Endothelial cell of umbilical vein (primary cell): ENCODE results near the gene CNNM3. TPM values are rescaled to one million over a fixed set of nuclear protein-coding genes. Genes with fewer than 3 reads are reported as not detected.

ENCODE experiments used
- BruUV-seq: library from RNA; stranded (reverse); fragments of 400-500 nt; replicated peaks from 2 replicates; lab custom pipeline; 2021; lab: Mats Ljungman, UMichigan
- CTCF ChIA-PET: fragments of 300-600, 350-600 bp; sonication (Branson Sonifier 250); formaldehyde crosslinking; loops from one replicate; lab custom pipeline; 2021; ENCODE audit warnings: antibody characterized with exemption, inconsistent platforms; lab: Charles Lee
- POLR2A ChIA-PET: fragments of 300-600, 350-600 bp; sonication (Branson Sonifier 250); formaldehyde crosslinking; loops from one replicate; lab custom pipeline; 2021; ENCODE audit warnings: antibody characterized with exemption, inconsistent platforms; lab: Charles Lee
- DNase-seq: peaks from one replicate; pipeline ENCODE4 v3.0.0-alpha.2; 2011; ENCODE audit warnings: low read depth, low spot score
- FAIRE-seq: peaks from 2 replicates; lab custom pipeline; 2011; peaks lifted over from hg19 to GRCh38; lab: Jason Lieb, UNC
- H2AFZ ChIP-seq: 2 replicates; pipeline ENCODE4 v1.6.0; 2012; ENCODE audit warnings: low read depth, low read length, control low read depth, inconsistent platforms
- H3K27ac ChIP-seq: 2 replicates; pipeline ENCODE4 v1.5.1; 2011; ENCODE audit warnings: low read depth, mild to moderate bottlenecking, control low read depth, low read length, moderate library complexity; ENCODE audit not compliant: insufficient read depth
- H3K27me3 ChIP-seq, 2 experiments: 2 replicates each; pipeline versions ENCODE4 v1.6.0 to v1.6.1; 2011; ENCODE audit warnings: low read length in 2 of 2, mixed read lengths in 1 of 2; ENCODE audit not compliant: control insufficient read depth in 2 of 2, insufficient read depth in 2 of 2
- H3K36me3 ChIP-seq, 2 experiments: 2 replicates in 1 of 2; 3 replicates in 1 of 2; pipeline ENCODE4 v1.5.1; 2011; ENCODE audit warnings: low read length in 2 of 2, mild to moderate bottlenecking in 1 of 2, moderate library complexity in 1 of 2; ENCODE audit not compliant: control insufficient read depth in 2 of 2, insufficient read depth in 2 of 2; ENCODE audit errors: extremely low read depth in 1 of 2
- H3K4me1 ChIP-seq: 3 replicates; pipeline ENCODE4 v1.5.1; 2011; ENCODE audit warnings: mild to moderate bottlenecking, low read length; ENCODE audit not compliant: control insufficient read depth, insufficient read depth; ENCODE audit errors: extremely low read depth
- H3K4me2 ChIP-seq: 2 replicates; pipeline ENCODE4 v1.6.1; 2011; ENCODE audit warnings: low read length, control low read depth, mixed read lengths; ENCODE audit not compliant: insufficient read depth
- H3K4me3 ChIP-seq, 3 experiments: fragments of 200-600 bp in 1 of 3; sonication (generic), shearing (Covaris generic) in 1 of 3; replicated peaks in 1 of 3; 2 replicates each; pipeline ENCODE4 v1.5.1; 2011 to 2016; ENCODE audit warnings: control low read depth in 3 of 3, low read length in 3 of 3, mild to moderate bottlenecking in 2 of 3, inconsistent platforms in 1 of 3, low read depth in 1 of 3, moderate library complexity in 1 of 3; ENCODE audit not compliant: insufficient read depth in 1 of 3
- H3K79me2 ChIP-seq: 2 replicates; pipeline ENCODE4 v1.6.0; 2012; ENCODE audit warnings: low read length, inconsistent platforms; ENCODE audit not compliant: control insufficient read depth, insufficient read depth
- H3K9ac ChIP-seq: replicated peaks from 2 replicates; pipeline ENCODE3; 2011; ENCODE audit warnings: low read length, control low read depth; ENCODE audit not compliant: insufficient read depth; ENCODE audit errors: extremely low read depth
- H3K9me1 ChIP-seq: replicated peaks from 3 replicates; pipeline ENCODE4 v1.6.0; 2011; ENCODE audit warnings: mild to moderate bottlenecking, low read length; ENCODE audit not compliant: control insufficient read depth, insufficient read depth; ENCODE audit errors: extremely low read depth
- H3K9me3 ChIP-seq: replicated peaks from 2 replicates; pipeline ENCODE4 v1.5.1; 2012; ENCODE audit warnings: low read length, inconsistent platforms; ENCODE audit not compliant: control insufficient read depth, insufficient read depth
- H4K20me1 ChIP-seq: replicated peaks from 2 replicates; pipeline ENCODE3; 2011; ENCODE audit warnings: mild to moderate bottlenecking, low read length; ENCODE audit not compliant: control insufficient read depth, insufficient read depth; ENCODE audit errors: extremely low read depth
- EZH2 ChIP-seq: IDR thresholded peaks from 2 replicates; pipeline ENCODE4 v1.6.1; 2012; ENCODE audit warnings: borderline replicate concordance, low read depth, mild to moderate bottlenecking, moderate library complexity, low read length, inconsistent platforms; ENCODE audit not compliant: severe bottlenecking
- FOS ChIP-seq: IDR thresholded peaks from 2 replicates; pipeline ENCODE4 v1.6.1; 2011; ENCODE audit warnings: mild to moderate bottlenecking, low read length, moderate library complexity, borderline replicate concordance; ENCODE audit not compliant: insufficient read depth
- GATA2 ChIP-seq: IDR thresholded peaks from 2 replicates; pipeline ENCODE4 v1.7.0; 2011; ENCODE audit warnings: low read depth, mild to moderate bottlenecking, moderate library complexity, mixed read lengths, low read length; ENCODE audit not compliant: insufficient read length, insufficient read depth
- JUN ChIP-seq: IDR thresholded peaks from 2 replicates; pipeline ENCODE4 v1.6.1; 2011; ENCODE audit warnings: borderline replicate concordance, low read depth; ENCODE audit not compliant: insufficient read length, insufficient read depth
- MYC ChIP-seq: IDR thresholded peaks from one replicate; pipeline ENCODE4 v1.6.1; 2011; ENCODE audit warnings: mild to moderate bottlenecking, low read depth, low read length
- POLR2A ChIP-seq: IDR thresholded peaks from 2 replicates; pipeline ENCODE4 v1.6.1; 2012; ENCODE audit warnings: low read depth, mild to moderate bottlenecking, control low read depth, low read length
- POLR2AphosphoS5 ChIP-seq: IDR thresholded peaks from 2 replicates; pipeline ENCODE4 v1.6.1; 2012; ENCODE audit warnings: low read depth, mild to moderate bottlenecking, control low read depth, low read length, moderate library complexity; ENCODE audit not compliant: insufficient read depth
- dilution Hi-C: fragments of 300-500 bp; cut with MboI; formaldehyde crosslinking; loops from one replicate; pipeline ENCODE4 v1.15.0; 2019; ENCODE audit warnings: low sequenced_read_pairs; ENCODE audit not compliant: extremely low pct_ligation_motif_present
- intact Hi-C: fragments of 100-400 bp; cut with micrococcal nuclease; formaldehyde crosslinking; loops from one replicate; pipeline ENCODE4 v1.10.0; 2022
- polyA plus RNA-seq, 4 experiments: library from polyadenylated mRNA; depleted of rRNA in 3 of 4; stranded (reverse) in 3 of 4; unstranded in 1 of 4; fragments of >200 nt; gene quantifications; 2 replicates each; pipeline versions ENCODE4 v1.2.1 to v1.2.3, GENCODE V29; 2011 to 2012; ENCODE audit warnings: missing spikeins in 1 of 4
- total RNA-seq: library from RNA; stranded (reverse); gene quantifications from 2 replicates; pipeline ENCODE4 v1.2.3, GENCODE V29; 2021
- TF ChIP-seq, protein P1 (sequence below): IDR thresholded peaks from 2 replicates; pipeline ENCODE4 v1.6.1; 2011; ENCODE audit not compliant: insufficient read depth, insufficient read length
- TF ChIP-seq, protein P2 (sequence below), 2 donors: IDR thresholded peaks; 1 replicate in 1 of 2; 2 replicates in 1 of 2; pipeline ENCODE4 v1.5.1; 2011; ENCODE audit warnings: low read length in 2 of 2, mild to moderate bottlenecking in 2 of 2, moderate library complexity in 2 of 2, control low read depth in 1 of 2, inconsistent platforms in 1 of 2, low read depth in 1 of 2; ENCODE audit not compliant: insufficient read depth in 1 of 2; ENCODE audit errors: extremely low read depth in 1 of 2

The CNNM3 gene
- total and polyA plus RNA-seq, 2 donors (not counting 3 experiments of a cell fraction or from before 2014, with no cell fraction given) = 13.0 to 14.9 TPM

DNA sequence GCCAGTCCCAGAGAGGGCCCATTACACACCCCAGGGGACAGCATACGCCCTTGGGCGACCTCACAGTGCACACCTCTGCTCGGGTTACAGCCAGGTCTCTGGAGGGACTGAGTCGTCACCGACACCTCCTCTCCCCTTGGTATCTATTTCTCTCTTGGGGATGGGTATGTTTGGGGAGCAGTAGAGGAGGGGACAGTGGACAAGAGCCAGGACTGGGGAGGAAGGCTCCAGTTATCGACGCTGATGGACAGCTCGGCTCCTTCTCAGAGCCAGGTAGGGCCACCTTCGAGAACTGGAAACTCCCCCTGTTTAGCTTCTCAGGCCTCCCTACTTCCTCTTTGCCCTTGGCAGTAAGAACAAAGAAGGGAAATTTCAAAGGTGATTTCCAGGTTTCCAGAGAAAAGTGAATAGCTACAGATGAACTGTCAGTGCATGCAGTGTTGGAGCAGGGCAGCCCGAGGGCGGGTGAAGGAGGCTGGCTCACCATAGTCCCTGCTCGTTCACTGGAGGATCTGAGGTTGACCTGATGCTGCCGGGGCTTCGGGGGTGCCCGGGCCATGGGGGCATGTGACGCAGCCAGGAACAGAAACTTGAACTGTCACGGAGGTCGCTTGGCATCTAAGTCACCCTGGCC, 58.2 kb downstream of the CNNM3 start:
- peaks cover 4% of the 10 kb centered on the region for H3K4me1 ChIP-seq
- TF ChIP-seq, protein P1, sequence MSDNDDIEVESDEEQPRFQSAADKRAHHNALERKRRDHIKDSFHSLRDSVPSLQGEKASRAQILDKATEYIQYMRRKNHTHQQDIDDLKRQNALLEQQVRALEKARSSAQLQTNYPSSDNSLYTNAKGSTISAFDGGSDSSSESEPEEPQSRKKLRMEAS = no peak
- no peak for TF ChIP-seq GATA2
- no peak for TF ChIP-seq FOS
- no peak for TF ChIP-seq POLR2A
- no peak for TF ChIP-seq EZH2
- TF ChIP-seq MYC = no peak
- no peak for TF ChIP-seq POLR2AphosphoS5
- no peak for TF ChIP-seq JUN
- TF ChIP-seq, protein P2, sequence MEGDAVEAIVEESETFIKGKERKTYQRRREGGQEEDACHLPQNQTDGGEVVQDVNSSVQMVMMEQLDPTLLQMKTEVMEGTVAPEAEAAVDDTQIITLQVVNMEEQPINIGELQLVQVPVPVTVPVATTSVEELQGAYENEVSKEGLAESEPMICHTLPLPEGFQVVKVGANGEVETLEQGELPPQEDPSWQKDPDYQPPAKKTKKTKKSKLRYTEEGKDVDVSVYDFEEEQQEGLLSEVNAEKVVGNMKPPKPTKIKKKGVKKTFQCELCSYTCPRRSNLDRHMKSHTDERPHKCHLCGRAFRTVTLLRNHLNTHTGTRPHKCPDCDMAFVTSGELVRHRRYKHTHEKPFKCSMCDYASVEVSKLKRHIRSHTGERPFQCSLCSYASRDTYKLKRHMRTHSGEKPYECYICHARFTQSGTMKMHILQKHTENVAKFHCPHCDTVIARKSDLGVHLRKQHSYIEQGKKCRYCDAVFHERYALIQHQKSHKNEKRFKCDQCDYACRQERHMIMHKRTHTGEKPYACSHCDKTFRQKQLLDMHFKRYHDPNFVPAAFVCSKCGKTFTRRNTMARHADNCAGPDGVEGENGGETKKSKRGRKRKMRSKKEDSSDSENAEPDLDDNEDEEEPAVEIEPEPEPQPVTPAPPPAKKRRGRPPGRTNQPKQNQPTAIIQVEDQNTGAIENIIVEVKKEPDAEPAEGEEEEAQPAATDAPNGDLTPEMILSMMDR (IDR thresholded peaks at IDR 0.05; ENCODE audit: extremely low read depth in 1 of 2, insufficient read depth in 1 of 2, low read depth in 1 of 2, low read length in 2 of 2) = no peak
- BruUV-seq = no TSS peak
- dilution Hi-C loops = no loop called here
- FAIRE-seq (no peak), DNase-seq (no peak)
- no peak overlapping the region for H3K27ac ChIP-seq
- H3K9ac ChIP-seq = no peak overlapping the region
- POLR2A ChIA-PET = interaction anchor here (0.5 kb wide), 1 partner anchor 253 kb away, joined by 3 read pairs; no protein-coding TSS in a partner anchor
- intact Hi-C loops = no loop called here
- peaks cover 12 to 16% of the 10 kb centered on the region in 2 experiments for H3K27me3 ChIP-seq
- CTCF ChIA-PET = interaction anchor here (1.2 to 2.1 kb wide), 4 partner anchors 8 to 16 kb away, joined by 3 to 12 read pairs (median 3); partner anchors contain the start of gene ANKRD39
- no peaks in the 10 kb centered on the region for H3K36me3 ChIP-seq
- no peaks in the 10 kb centered on the region for H3K9me3 ChIP-seq
- H3K9me1 ChIP-seq = no peaks in the 10 kb centered on the region
- H3K79me2 ChIP-seq = no peaks in the 10 kb centered on the region
- no peak overlapping the region for H3K4me3 ChIP-seq
- no peak overlapping the region for H2AFZ ChIP-seq
- no peak overlapping the region for H3K4me2 ChIP-seq
- no peaks in the 10 kb centered on the region for H4K20me1 ChIP-seq
